LNCaP clone FGC (cell line): ENCODE results near the gene ZFAND3.
A peak's percentile ranks its signal among the peaks of the same experiment; 100 is the strongest.

Source experiments
- DNase-seq: peaks from one replicate; pipeline ENCODE4 v3.0.0-alpha.2; 2011; ENCODE audit warnings: low read depth
- H3K4me3 ChIP-seq: 2 replicates; pipeline ENCODE4 v1.5.1; 2011; ENCODE audit warnings: mild to moderate bottlenecking, low read depth, low read length, control low read depth
- TF ChIP-seq, protein P1 (sequence below): IDR thresholded peaks from 2 replicates; pipeline ENCODE4 v1.5.1; 2012; ENCODE audit warnings: mild to moderate bottlenecking; ENCODE audit not compliant: control insufficient read depth, insufficient read depth; ENCODE audit errors: extremely low read depth

Gene ZFAND3

DNA sequence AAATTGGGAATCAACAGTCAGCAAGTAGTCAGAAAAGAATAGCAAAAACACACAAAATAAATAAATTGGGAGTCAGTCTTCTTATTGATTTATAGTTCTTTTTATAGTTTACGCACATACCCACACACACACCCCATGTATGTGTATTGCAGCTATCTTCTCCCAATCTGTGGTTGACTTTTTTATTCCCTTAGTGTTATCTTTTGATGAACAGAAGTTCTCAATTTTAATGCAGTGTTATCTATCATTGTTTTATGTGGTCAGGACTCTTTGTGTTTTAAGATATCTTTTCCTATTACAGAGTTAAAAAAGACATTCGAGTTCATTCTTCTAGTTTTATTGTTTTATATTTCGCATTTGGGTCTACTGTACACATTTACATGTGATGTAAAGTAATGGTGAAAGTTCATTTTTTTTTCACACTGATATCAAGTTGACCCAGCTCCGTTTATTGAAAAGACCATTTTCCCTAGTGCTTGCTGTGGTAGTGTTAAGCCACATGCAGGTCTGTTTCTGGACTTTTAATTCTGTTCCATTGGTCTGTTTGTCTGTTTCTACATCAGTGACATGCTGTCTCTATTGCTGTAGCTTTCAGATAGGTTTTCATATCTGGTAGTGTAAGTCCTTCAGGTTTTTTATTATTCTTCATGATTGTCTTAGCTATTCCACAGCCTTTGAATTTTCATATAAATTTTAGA, 78.4 kb downstream of the ZFAND3 start:
- H3K4me3 ChIP-seq = no peak overlapping the region
- TF ChIP-seq, protein P1, sequence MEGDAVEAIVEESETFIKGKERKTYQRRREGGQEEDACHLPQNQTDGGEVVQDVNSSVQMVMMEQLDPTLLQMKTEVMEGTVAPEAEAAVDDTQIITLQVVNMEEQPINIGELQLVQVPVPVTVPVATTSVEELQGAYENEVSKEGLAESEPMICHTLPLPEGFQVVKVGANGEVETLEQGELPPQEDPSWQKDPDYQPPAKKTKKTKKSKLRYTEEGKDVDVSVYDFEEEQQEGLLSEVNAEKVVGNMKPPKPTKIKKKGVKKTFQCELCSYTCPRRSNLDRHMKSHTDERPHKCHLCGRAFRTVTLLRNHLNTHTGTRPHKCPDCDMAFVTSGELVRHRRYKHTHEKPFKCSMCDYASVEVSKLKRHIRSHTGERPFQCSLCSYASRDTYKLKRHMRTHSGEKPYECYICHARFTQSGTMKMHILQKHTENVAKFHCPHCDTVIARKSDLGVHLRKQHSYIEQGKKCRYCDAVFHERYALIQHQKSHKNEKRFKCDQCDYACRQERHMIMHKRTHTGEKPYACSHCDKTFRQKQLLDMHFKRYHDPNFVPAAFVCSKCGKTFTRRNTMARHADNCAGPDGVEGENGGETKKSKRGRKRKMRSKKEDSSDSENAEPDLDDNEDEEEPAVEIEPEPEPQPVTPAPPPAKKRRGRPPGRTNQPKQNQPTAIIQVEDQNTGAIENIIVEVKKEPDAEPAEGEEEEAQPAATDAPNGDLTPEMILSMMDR = no peak
- no peak for DNase-seq

DNA sequence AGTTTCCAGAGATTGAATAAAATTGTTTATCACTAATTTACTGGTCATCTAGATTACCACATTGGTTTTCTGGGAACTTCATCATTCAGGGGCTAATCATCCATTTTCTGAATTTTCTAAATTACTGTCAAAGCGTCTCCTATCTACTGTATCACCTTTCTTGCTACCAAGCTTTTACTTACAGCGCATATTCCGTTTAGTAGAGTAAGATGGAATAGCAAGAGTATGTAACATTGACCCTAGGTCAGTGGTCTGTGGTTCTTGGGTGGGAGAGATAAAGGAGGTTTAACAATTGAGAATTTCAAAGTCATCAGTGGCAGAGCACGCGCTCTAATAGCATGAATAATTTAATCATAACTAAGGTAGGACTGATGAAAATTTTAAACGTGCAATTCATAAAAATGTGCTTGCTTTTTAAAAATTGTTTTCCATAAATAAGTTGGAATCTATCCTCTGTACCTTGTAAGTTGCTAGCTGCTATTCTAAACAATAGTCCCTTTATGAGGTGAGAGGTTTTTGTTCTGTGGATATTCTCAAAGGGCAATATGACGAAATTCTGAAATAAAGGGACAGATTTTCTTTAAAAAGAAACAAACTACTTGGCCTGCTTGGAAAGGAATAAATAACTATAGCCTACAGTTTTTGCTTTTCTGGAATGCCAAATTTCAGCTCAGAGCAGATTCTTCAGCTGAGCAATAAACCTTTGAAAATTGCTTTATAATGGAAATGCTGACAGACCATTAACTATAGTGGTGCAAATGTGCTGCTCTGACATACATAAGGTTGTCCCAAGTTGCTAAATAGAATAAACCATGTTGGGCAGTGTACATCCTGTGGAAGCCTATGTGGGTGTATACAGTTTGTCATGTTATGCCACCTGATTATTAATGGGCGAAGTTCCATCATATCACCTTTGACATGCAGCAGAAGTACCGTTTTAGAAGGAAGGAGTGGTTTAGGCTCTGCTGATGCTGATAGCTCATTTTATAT, 84.1 kb downstream of the ZFAND3 start:
- TF ChIP-seq, protein P1 = no peak
- peak; percentile 18 for DNase-seq
- H3K4me3 ChIP-seq = no peak overlapping the region

DNA sequence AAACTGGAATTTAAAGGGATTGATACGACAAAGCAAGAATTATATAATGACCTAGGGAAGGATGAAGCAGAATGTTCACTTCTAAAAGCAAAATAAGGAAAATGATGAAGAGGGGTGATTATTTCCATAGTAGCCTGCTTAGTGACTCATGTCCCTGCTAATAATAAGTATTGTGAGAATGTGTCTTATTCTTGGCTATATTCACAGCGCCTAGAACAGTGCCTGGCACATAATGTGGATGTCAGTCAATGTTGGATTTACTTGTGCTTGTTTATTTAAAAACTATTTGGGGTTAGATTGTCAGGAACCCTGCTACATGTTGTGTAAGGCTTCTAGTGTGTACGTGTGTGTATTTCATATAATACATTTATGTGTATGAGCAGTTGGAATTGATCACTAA, 85.1 kb downstream of the ZFAND3 start:
- TF ChIP-seq, protein P1 = no peak
- DNase-seq = no peak
- H3K4me3 ChIP-seq = no peak overlapping the region

DNA sequence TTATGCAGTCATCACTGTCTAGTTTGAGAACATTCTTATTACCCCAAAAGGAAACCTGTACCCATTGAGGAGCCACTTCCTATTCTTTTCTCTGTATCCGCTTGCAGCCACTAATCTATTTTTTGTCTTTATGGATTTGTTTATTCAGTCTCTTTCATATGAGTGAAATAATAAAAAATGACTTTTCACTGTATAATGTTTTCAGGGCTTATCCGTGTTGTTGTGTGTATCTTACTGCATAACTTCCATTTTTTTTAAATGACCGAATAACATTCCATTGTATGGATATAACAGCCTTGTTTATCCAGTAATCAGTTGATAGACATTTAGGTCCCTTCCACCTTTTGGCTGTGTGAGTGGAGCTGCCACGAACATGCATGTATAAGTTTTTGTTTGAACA, 86.6 kb downstream of the ZFAND3 start:
- no peak for DNase-seq
- TF ChIP-seq, protein P1 = no peak
- no peak overlapping the region for H3K4me3 ChIP-seq

DNA sequence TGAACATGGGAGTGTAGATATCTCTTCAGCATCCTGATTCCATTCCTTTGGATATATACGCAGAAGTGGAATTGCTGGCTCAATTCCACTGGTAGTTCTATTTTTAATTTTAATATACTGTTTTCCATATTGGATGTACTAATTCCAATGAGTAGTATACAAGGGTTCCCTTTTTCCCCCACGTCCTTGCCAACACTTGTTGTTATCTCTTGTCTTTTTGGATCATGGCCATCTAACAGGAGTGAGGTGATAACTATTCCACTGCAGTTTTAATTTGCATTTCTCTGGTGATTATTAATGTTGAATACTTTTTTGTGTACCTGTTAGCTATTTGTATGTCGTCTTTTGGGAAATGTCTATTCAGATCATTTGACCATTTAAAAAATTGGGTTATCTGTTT, 91.5 kb downstream of the ZFAND3 start:
- H3K4me3 ChIP-seq = no peak overlapping the region
- TF ChIP-seq, protein P1 = no peak
- DNase-seq = no peak

DNA sequence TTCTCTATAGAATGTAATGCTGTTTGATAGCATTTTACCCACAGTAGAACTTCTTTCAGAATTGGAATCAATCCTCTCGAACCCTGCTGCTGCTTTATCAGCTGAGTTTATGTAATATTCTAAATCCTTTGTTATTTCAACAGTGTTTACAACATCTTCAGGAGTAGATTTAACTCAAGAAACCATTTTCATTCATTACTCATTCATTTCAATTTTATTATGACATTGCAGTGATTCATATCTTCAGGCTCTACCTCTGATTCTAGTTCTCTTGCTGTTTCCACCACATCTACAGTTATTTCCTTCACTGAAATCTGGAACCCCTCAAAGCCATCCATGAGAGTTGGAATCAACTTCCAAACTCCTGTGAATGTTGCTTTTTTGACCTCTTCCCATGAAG, 93.7 kb downstream of the ZFAND3 start:
- no peak overlapping the region for H3K4me3 ChIP-seq
- DNase-seq = no peak

More for the DNA sequence above, 93.7 kb downstream of the ZFAND3 start:
- TF ChIP-seq, protein P1 = no peak
